Measurements from ENCODE around the gene TMUB1.

DNA sequence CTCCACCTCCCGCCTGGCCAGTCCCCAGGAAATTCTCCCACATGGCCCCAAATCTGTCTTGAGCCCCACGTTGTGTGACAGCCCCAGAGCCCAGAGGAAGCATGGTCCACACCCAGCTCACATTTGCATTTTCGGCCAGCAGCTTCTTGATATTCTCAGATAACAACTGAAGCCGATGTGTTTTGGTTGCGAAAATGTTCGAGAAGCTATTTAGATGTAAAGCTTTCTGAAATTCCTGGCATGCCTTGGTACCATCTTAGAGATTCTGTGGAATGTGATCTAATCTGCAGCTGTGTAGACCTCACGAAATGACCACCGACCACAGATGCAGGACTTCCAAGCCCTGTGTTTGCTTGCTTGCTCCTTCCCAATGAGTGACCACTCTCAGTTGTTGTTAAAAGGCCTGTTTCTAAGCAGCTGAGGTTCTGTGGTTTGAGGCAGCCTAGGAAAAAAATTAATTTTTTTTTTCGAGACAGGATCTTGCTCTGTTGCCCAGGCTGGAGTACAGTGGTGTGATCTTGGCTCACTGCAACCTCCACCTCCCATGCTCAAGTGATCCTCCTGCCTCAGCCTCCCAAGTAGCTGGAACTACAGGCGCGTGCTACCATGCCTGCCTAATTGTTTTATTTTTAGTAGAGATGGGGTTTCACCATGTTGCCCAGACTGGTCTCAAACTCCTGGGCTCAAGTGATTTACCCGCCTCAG is 15.1 kb downstream of the TMUB1 start:
- TF ChIP-seq HOXA7 (CRISPR knock-in tag; IDR thresholded peaks at IDR 0.05): no peak
- TF ChIP-seq POLR2A (IDR thresholded peaks at IDR 0.05; ENCODE audit: low read length): no peak
- TF ChIP-seq CTCF (IDR thresholded peaks at IDR 0.05): no peak
- TF ChIP-seq NPAS2 (CRISPR knock-in tag; IDR thresholded peaks at IDR 0.05; ENCODE audit: borderline replicate concordance): no peak
- TF ChIP-seq RFX5 (IDR thresholded peaks at IDR 0.05): no peak
- no peak for TF ChIP-seq PBX3 (IDR thresholded peaks at IDR 0.05)
- TF ChIP-seq RARB (CRISPR knock-in tag; IDR thresholded peaks at IDR 0.05): no peak
- TF ChIP-seq CHD4 (IDR thresholded peaks at IDR 0.05; ENCODE audit: borderline replicate concordance): no peak
- TF ChIP-seq ZC3H11A (IDR thresholded peaks at IDR 0.05): no peak
- TF ChIP-seq REST (IDR thresholded peaks at IDR 0.05): no peak
- TF ChIP-seq NFE2L2 (conservative IDR thresholded peaks at IDR 0.05; ENCODE audit: low read length): no peak
